SU-DHL-6 (cell line): ENCODE data around the gene B3GNT2.

Source experiments
- H2AFZ ChIP-seq: fragments of 200-600 bp; sonication (generic); 2 replicates; pipeline ENCODE4 v1.6.1; 2014; ENCODE audit warnings: low read depth, mild to moderate bottlenecking, moderate library complexity, mixed read lengths, antibody characterized with exemption, low read length; ENCODE audit not compliant: severe bottlenecking
- H3F3A ChIP-seq: fragments of 200-600 bp; shearing (Covaris generic); 2 replicates; pipeline ENCODE4 v1.6.0; 2016; ENCODE audit warnings: antibody characterized with exemption, mild to moderate bottlenecking; ENCODE audit not compliant: insufficient read depth
- H3K27ac ChIP-seq: fragments of 200-600 bp; sonication (generic); 2 replicates; pipeline ENCODE4 v1.5.1; 2016; ENCODE audit warnings: low read depth, mild to moderate bottlenecking, low read length, moderate library complexity, mixed read lengths
- H3K27me3 ChIP-seq: fragments of 200-600 bp; sonication (generic), shearing (Covaris generic); 2 replicates; pipeline ENCODE4 v1.6.0; 2014; ENCODE audit warnings: mild to moderate bottlenecking, low read length
- H3K36me3 ChIP-seq: fragments of 200-600 bp; sonication (generic); 2 replicates; pipeline ENCODE4 v1.6.1; 2014; ENCODE audit warnings: mild to moderate bottlenecking, low read length, mixed read lengths
- H3K4me2 ChIP-seq: fragments of 300-600, 200-600 bp; shearing (Covaris generic), sonication (generic); 2 replicates; pipeline ENCODE4 v1.6.0; 2014; ENCODE audit warnings: low read length, low read depth, mild to moderate bottlenecking; ENCODE audit not compliant: poor library complexity, severe bottlenecking
- H3K4me3 ChIP-seq: fragments of 200-600 bp; sonication (generic); 2 replicates; pipeline ENCODE4 v1.5.1; 2014; ENCODE audit warnings: antibody characterized with exemption, low read length, mild to moderate bottlenecking, mixed read lengths; ENCODE audit not compliant: insufficient read depth, poor library complexity, severe bottlenecking
- H3K79me2 ChIP-seq: fragments of 200-600 bp; sonication (generic); 2 replicates; pipeline ENCODE4 v1.6.1; 2014; ENCODE audit warnings: mild to moderate bottlenecking, low read length, moderate library complexity; ENCODE audit not compliant: insufficient read depth
- H3K9ac ChIP-seq: fragments of 200-600 bp; sonication (generic); 2 replicates; pipeline ENCODE4 v1.7.0; 2014; ENCODE audit warnings: mild to moderate bottlenecking, low read length
- H3K9me2 ChIP-seq: fragments of 200-600 bp; sonication (generic); replicated peaks from 2 replicates; pipeline ENCODE4 v1.6.1; 2014; ENCODE audit warnings: low read length; ENCODE audit not compliant: insufficient read depth
- H3K9me3 ChIP-seq: fragments of 200-600 bp; sonication (generic); 2 replicates; pipeline ENCODE4 v1.6.1; 2014; ENCODE audit warnings: low read length, mixed read lengths; ENCODE audit not compliant: insufficient read depth
- H4K20me1 ChIP-seq: fragments of 200-600 bp; sonication (generic); 2 replicates; pipeline ENCODE4 v1.6.1; 2014; ENCODE audit warnings: low read depth, mild to moderate bottlenecking, antibody characterized with exemption, low read length, moderate library complexity, mixed read lengths
- CTCF ChIP-seq: fragments of 200-600 bp; sonication (generic); IDR thresholded peaks from one replicate; pipeline ENCODE4 v1.5.1; 2017; ENCODE audit warnings: antibody characterized with exemption, mild to moderate bottlenecking, low read length, moderate library complexity; ENCODE audit not compliant: insufficient read depth, poor library complexity, severe bottlenecking
- EZH2phosphoT487 ChIP-seq: fragments of 200-600 bp; sonication (generic), shearing (Covaris generic); conservative IDR thresholded peaks from 2 replicates; pipeline ENCODE4 v1.6.1; 2018; ENCODE audit warnings: mild to moderate bottlenecking, antibody characterized with exemption, low read length, moderate library complexity, mixed read lengths

Gene B3GNT2

GRCh38 chr2:62200868-62201267 is 5.0 kb downstream of the B3GNT2 start:
- Histone ChIP-seq H3K79me2 (peaks cover 92% of the 10 kb centered on the region), H3K4me2 (no peak overlapping the region), H3K9ac (no peak overlapping the region), H4K20me1 (peaks cover 45% of the 10 kb centered on the region), H3K27me3 (no peaks in the 10 kb centered on the region), H3K9me2 (no peaks in the 10 kb centered on the region), H3K9me3 (no peaks in the 10 kb centered on the region), H3K36me3 (peaks cover 2% of the 10 kb centered on the region; the same call in 1 of the 2 replicates), H3K4me3 (no peak overlapping the region), H3F3A (no peaks in the 10 kb centered on the region), H2AFZ (no peak overlapping the region), H3K27ac (no peak overlapping the region)
- no peak for TF ChIP-seq EZH2phosphoT487
- TF ChIP-seq CTCF, result no peak

GRCh38 chr2:62201307-62201706 is 5.4 kb downstream of the B3GNT2 start:
- H3K9me2 ChIP-seq, result no peaks in the 10 kb centered on the region
- peaks cover 45% of the 10 kb centered on the region for H4K20me1 ChIP-seq
- H3K79me2 ChIP-seq, result peaks cover 96% of the 10 kb centered on the region
- no peak overlapping the region for H3K27ac ChIP-seq
- H3K27me3 ChIP-seq, result no peaks in the 10 kb centered on the region
- H3K36me3 ChIP-seq, result peaks cover 2% of the 10 kb centered on the region; the same call in 1 of the 2 replicates
- TF ChIP-seq EZH2phosphoT487 (no peak), CTCF (no peak)
- no peak overlapping the region for H3K9ac ChIP-seq
- H3F3A ChIP-seq, result no peaks in the 10 kb centered on the region
- H3K4me3 ChIP-seq, result no peak overlapping the region
- H3K4me2 ChIP-seq, result no peak overlapping the region
- H2AFZ ChIP-seq, result no peak overlapping the region
- no peaks in the 10 kb centered on the region for H3K9me3 ChIP-seq

GRCh38 chr2:62202019-62202722 is 6.3 kb downstream of the B3GNT2 start:
- Histone ChIP-seq H3K79me2 (peaks cover 99% of the 10 kb centered on the region), H2AFZ (no peak overlapping the region), H3K4me3 (no peak overlapping the region), H3K9me3 (no peaks in the 10 kb centered on the region), H3K27ac (no peak overlapping the region), H3F3A (no peaks in the 10 kb centered on the region), H3K9me2 (no peaks in the 10 kb centered on the region), H3K4me2 (no peak overlapping the region), H3K9ac (no peak overlapping the region), H3K36me3 (peaks cover 2% of the 10 kb centered on the region; the same call in 1 of the 2 replicates), H4K20me1 (peaks cover 52% of the 10 kb centered on the region), H3K27me3 (no peaks in the 10 kb centered on the region)
- TF ChIP-seq CTCF (no peak), EZH2phosphoT487 (no peak)
